HEK293T (cell line): ENCODE data around the gene ZBTB9.

ENCODE experiments used
- ELF4 ChIP-seq: fragments of 450-650 bp; IDR thresholded peaks from 2 replicates; pipeline ENCODE4 v1.6.1; 2017; ENCODE audit warnings: antibody characterized with exemption
- NFRKB ChIP-seq: fragments of 450-650 bp; IDR thresholded peaks from 2 replicates; pipeline ENCODE4 v1.6.1; 2016; ENCODE audit warnings: mild to moderate bottlenecking, moderate library complexity
- SP1 ChIP-seq: fragments of 450-650 bp; IDR thresholded peaks from 2 replicates; pipeline ENCODE4 v1.6.1; 2017

GRCh38 chr6:33455051-33455450 lies 675 bp downstream of the ZBTB9 start:
- TF ChIP-seq SP1 (no peak), ELF4 (no peak), NFRKB (no peak)
